Brain microvascular endothelial cell (primary cell): ENCODE results near the gene TCP10L.
"Not testable (repeated sequence)": the region's sequence is repeated elsewhere in the genome, so short reads cannot be mapped to it uniquely, and the experiment has no call there.

Source experiments
- DNase-seq: peaks from one replicate; pipeline ENCODE4 v3.0.0-alpha.2; 2020
- H3K27ac ChIP-seq: fragments of 250-450 bp; sonication (Bioruptor Pico); 2 replicates; pipeline ENCODE4 v1.5.1; 2020; ENCODE audit warnings: mild to moderate bottlenecking, moderate library complexity
- H3K27me3 ChIP-seq: fragments of 250-450 bp; sonication (Bioruptor Pico); replicated peaks from 2 replicates; pipeline ENCODE4 v1.5.1; 2020; ENCODE audit warnings: mild to moderate bottlenecking
- H3K36me3 ChIP-seq: fragments of 250-450 bp; sonication (Bioruptor Pico); replicated peaks from 2 replicates; pipeline ENCODE4 v1.5.1; 2020; ENCODE audit warnings: mild to moderate bottlenecking
- H3K4me3 ChIP-seq: 2 replicates; pipeline ENCODE4 v1.5.1; 2011; ENCODE audit warnings: low read depth, mild to moderate bottlenecking, control low read depth, low read length, moderate library complexity
- in situ Hi-C: cut with HindIII; loops from 2 replicates; pipeline ENCODE4 v1.10.0; 2017; ENCODE audit warnings: low sequenced_read_pairs, low pct_ligation_motif_present
- TF ChIP-seq, protein P1 (sequence below): IDR thresholded peaks from 2 replicates; pipeline ENCODE4 v1.5.1; 2011; ENCODE audit warnings: low read depth, mild to moderate bottlenecking, moderate library complexity, low read length, control low read depth, inconsistent platforms; ENCODE audit errors: missing control alignments

TCP10L gene, protein sequence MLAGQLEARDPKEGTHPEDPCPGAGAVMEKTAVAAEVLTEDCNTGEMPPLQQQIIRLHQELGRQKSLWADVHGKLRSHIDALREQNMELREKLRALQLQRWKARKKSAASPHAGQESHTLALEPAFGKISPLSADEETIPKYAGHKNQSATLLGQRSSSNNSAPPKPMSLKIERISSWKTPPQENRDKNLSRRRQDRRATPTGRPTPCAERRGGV

DNA sequence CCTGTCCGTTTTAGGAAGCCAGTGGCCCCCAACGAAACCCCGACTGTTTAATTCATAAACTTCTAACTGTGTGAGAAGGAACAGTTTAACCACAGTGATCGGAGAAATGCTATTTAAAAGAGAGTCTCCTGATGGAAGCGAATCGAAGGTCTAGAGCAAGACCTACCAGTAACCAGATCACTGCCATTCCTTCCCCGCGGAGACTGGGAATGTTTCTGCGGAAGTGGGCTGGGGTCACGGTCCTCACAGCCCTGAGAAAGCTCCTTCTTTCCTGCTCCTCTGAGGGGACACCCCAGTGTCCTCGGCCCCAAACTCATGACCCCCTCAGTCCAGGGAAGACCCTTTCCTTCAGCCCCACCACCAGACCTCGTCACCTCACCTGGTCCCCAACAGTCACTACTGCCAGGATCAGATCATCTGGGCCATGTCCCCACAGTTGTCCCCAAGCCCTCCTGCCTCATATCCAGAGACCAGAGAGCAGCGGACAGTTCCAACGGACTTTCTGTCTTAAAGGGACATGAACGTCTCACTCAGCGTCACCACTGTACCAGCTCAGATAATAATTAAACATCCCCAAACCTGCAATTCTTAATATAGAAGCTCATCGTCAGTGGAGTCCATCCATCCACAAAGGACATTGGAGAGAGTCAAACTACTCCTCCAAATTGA lies at the start of gene TCP10L:
TSS of gene TCP10L (minus strand) at position 482 of the 669 bp plus-strand sequence. CDS start 1,219 bp downstream, outside the sequence.
- TF ChIP-seq, protein P1, sequence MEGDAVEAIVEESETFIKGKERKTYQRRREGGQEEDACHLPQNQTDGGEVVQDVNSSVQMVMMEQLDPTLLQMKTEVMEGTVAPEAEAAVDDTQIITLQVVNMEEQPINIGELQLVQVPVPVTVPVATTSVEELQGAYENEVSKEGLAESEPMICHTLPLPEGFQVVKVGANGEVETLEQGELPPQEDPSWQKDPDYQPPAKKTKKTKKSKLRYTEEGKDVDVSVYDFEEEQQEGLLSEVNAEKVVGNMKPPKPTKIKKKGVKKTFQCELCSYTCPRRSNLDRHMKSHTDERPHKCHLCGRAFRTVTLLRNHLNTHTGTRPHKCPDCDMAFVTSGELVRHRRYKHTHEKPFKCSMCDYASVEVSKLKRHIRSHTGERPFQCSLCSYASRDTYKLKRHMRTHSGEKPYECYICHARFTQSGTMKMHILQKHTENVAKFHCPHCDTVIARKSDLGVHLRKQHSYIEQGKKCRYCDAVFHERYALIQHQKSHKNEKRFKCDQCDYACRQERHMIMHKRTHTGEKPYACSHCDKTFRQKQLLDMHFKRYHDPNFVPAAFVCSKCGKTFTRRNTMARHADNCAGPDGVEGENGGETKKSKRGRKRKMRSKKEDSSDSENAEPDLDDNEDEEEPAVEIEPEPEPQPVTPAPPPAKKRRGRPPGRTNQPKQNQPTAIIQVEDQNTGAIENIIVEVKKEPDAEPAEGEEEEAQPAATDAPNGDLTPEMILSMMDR = no peak
- Histone ChIP-seq H3K27ac (no peak within 1 kb of the TSS), H3K27me3 (peaks cover 7% of the 10 kb centered on the region), H3K4me3 (no peak within 1 kb of the TSS), H3K36me3 (no peaks in the 10 kb centered on the region)
- DNase-seq = no peak
- in situ Hi-C loops = no loop called here

DNA sequence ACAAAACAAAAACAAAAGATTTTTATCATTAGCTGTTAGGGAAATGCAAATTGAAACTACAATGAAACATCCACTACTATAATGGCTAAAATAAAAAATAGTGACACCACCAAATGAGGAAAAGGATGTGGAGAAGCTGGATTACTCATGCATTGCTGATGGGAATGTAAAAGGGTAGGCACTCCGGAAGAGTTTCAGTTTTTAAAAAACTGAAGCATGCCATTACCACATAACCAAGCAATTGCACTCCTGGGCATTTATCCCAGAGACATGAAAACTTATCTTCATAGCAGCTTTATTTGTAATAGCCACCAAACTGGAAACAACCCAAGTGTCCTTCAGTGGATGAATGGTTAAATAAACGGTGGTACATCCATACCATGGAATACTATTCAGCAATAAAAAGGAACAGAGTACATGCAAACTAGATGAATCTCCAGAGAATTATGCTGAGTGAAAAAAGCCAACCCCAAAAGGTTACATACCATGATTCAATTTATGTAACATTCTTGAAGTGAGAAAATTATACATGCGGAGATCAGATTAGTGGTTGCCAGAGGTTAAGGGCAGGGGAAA lies 41.4 kb upstream of the TCP10L start:
- peak; percentile 18 for DNase-seq
- H3K36me3 ChIP-seq = peaks cover 7% of the 10 kb centered on the region
- TF ChIP-seq, protein P1 = no peak
- no peaks in the 10 kb centered on the region for H3K27me3 ChIP-seq
- in situ Hi-C loops = no loop called here
- no peak overlapping the region for H3K27ac ChIP-seq
- H3K4me3 ChIP-seq = no peak overlapping the region

DNA sequence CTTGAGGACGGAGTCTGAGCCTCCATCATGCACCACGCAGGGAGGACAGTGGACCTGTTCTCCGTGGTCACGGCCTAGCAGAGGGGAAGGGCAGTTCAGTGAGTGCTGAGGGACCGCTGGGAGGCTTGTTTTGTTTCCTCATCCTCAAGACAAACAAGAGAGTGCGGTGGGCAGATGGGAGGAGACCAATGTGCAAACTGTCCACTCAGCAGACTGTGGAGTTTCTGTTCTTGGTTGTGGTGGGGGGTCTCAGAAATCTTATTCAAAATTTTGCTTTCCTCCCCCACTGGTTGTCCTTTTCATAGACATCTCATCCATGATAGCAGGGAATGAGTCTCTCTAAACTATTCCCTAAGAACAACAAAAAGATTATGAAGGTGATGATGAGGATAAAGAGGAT lies 32.9 kb upstream of the TCP10L start:
- DNase-seq, H3K27ac ChIP-seq, H3K4me3 ChIP-seq, H3K27me3 ChIP-seq, H3K36me3 ChIP-seq, in situ Hi-C loops: not testable (repeated sequence)

DNA sequence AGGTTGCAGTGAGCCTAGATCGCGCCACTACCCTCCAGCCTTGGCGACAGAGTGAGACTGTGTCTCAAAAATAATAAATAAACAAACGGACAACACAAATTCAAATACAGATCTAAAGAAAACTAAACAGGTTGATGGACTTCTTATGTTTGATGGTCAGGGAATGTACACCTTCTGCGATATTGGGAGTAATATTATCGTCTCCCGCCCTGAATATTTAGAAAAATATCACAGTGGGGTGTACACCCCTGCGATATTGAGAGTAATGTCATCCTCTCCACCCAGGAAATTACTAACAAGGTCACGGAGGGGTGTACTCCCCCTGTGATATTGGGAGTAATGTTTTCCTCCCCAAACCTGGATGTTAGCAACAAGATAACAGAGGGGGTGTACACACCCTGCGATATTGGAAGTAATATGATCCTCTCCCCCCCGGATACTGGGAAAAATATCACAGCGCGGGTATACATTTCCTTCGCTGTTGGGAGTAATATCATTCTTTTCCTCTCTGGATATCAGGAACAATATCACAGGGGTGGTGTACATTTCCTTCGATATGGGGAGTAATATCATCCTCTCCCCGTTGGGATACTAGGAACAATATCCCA lies 28.2 kb upstream of the TCP10L start:
- TF ChIP-seq, protein P1 = no peak
- in situ Hi-C loops = no loop called here
- Histone ChIP-seq H3K27ac (peak overlapping the region; percentile 99), H3K4me3 (peak overlapping the region; percentile 92), H3K36me3 (peaks cover 5% of the 10 kb centered on the region), H3K27me3 (no peaks in the 10 kb centered on the region)
- no peak for DNase-seq

DNA sequence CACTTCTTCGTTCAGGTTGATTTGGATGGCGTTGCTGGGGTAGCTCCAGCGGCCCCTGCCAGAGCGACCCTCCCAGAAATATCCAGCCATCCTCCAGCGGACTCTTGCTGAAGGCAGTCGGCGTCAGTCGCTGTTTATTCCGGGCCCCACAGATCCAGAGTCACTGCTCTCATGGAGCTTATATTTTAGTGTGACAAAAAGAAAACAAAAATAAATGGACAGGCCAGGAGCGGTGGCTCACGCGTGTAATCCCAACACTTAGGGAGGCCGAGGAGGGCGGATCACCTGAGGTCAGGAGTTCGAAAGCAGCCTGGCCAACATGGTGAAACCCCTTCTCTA lies 27.6 kb upstream of the TCP10L start:
- no peak for DNase-seq
- in situ Hi-C loops = no loop called here

More for the DNA sequence above, 27.6 kb upstream of the TCP10L start:
- TF ChIP-seq, protein P1 = no peak
- Histone ChIP-seq H3K36me3 (peaks cover 5% of the 10 kb centered on the region), H3K4me3 (peak overlapping the region; percentile 92), H3K27ac (peak overlapping the region; percentile 99), H3K27me3 (no peaks in the 10 kb centered on the region)
